ENCODE data around the gene ZFYVE28. TPM values are rescaled to one million over a fixed set of nuclear protein-coding genes. Genes with fewer than 3 reads are reported as not detected.
A peak's percentile ranks its signal among the peaks of the same experiment; 100 is the strongest.

Gene ZFYVE28
- total RNA-seq, 2 donors from 2014 or later: 13.8 to 25.6 TPM

DNA sequence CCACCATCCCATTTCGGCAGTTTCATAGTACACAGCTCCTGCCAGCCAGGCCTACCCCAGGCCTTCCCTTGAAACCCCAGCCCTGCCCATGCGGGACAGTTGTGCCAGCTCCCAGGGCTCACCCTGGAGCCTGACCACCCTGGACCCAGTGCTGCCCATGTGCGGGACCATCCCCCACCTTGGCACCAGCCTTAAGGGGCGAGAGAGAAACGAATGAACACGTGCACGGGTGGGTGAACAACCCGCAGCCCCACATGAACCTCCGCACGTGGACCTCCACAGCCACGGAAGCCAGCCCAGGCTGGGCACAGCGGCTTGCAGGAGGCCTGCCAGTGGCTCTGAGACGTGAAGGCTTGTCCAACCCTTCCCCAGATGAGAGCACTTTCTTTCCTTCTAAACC is 80.5 kb downstream of the ZFYVE28 start:
- Mint-ChIP-seq H3K27me3 (no peaks in the 10 kb centered on the region), H3K4me1 (ENCODE audit: low read depth in 2 of 2) (peaks cover 0 to 6% of the 10 kb centered on the region in 2 donors), H3K9me3 (no peaks in the 10 kb centered on the region), H3K36me3 (no peaks in the 10 kb centered on the region), H3K27ac (no peak overlapping the region), H3K4me3 (no peak overlapping the region)
- no peak for ATAC-seq
- DNase-seq (ENCODE audit: low spot score): no peak

DNA sequence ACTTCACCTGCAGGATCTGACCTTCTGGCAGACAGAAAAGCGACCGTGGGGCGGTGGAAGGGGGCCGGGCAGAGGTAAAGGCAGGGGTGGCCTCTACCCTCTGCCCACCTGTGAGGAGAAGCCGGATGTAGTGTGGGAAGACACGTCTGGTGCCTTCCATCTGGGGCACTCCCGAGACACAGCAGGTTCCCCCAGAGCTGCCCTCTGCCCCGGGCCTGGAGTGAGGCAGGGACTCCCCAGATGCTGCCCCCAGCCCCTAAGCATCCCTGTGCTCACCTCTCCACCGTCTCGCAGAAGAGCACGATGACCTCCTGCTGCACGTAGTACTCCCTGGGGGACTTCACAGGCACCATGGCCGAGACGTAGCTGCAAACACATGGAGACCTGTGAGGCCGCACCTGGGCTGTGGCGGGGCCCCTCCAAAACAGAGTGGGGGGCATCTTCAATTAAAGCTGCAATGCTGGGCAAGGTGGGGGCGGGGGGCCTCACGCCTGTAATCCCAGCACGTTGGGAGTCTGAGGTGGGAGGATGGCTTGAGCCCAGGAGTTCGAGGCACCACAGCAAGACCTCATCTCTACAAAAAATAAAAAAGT is 81.2 kb downstream of the ZFYVE28 start:
- Mint-ChIP-seq H3K4me1 (ENCODE audit: low read depth in 2 of 2) (peaks cover 0 to 6% of the 10 kb centered on the region in 2 donors), H3K9me3 (no peaks in the 10 kb centered on the region), H3K27me3 (no peaks in the 10 kb centered on the region), H3K27ac (no peak overlapping the region), H3K4me3 (no peak overlapping the region), H3K36me3 (no peaks in the 10 kb centered on the region)
- DNase-seq (ENCODE audit: low spot score) (no peak), ATAC-seq (no peak)

DNA sequence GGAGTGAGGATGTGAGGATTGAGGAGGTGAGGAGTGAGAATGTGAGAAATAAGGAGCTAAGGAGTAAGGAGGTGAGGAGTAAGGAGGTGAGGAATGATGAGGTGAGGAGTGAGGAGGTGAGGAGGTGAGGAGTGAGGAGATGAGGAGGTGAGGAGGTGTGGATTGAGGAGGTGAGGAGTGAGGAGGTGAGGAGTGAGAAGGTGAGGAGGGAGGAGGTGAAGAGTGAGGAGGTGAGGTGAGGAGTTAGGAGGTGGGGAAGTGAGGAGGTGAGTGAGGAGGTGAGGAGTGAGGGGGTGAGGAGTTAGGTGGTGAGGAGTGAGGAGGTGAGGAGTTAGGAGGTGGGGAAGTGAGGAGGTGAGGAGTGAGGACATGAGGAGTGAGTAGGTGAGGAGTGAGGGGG is 81.8 kb downstream of the ZFYVE28 start:
- Mint-ChIP-seq H3K4me1 (ENCODE audit: low read depth in 2 of 2) (peaks cover 0 to 6% of the 10 kb centered on the region in 2 donors), H3K36me3 (no peaks in the 10 kb centered on the region), H3K27me3 (no peaks in the 10 kb centered on the region), H3K4me3 (no peak overlapping the region), H3K9me3 (no peaks in the 10 kb centered on the region), H3K27ac (no peak overlapping the region)
- no peak for ATAC-seq
- no peak for DNase-seq (ENCODE audit: low spot score)

DNA sequence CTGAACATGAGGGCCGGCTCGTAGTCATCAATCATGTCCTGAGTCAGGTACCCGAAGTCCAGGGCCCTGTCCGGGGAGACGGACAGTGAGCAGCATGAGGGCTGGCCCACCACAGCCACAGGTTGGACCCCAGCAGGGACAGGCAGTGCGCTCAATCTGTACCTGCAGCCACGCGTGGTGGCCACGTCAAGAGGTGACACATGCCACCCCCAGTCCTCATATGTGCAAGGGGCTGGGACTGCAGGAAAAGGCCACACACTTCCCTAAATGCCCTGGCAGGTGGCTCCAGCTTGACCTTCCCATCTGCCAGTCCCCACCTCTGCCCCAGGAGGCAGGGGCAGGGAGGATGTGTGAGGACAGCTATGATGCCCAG is 82.7 kb downstream of the ZFYVE28 start:
- no peak for ATAC-seq
- Mint-ChIP-seq H3K27me3 (no peaks in the 10 kb centered on the region), H3K27ac (no peak overlapping the region), H3K4me3 (no peak overlapping the region), H3K9me3 (no peaks in the 10 kb centered on the region), H3K4me1 (ENCODE audit: low read depth in 2 of 2) (peaks cover 0 to 6% of the 10 kb centered on the region in 2 donors), H3K36me3 (no peaks in the 10 kb centered on the region)
- DNase-seq (ENCODE audit: low spot score): no peak

DNA sequence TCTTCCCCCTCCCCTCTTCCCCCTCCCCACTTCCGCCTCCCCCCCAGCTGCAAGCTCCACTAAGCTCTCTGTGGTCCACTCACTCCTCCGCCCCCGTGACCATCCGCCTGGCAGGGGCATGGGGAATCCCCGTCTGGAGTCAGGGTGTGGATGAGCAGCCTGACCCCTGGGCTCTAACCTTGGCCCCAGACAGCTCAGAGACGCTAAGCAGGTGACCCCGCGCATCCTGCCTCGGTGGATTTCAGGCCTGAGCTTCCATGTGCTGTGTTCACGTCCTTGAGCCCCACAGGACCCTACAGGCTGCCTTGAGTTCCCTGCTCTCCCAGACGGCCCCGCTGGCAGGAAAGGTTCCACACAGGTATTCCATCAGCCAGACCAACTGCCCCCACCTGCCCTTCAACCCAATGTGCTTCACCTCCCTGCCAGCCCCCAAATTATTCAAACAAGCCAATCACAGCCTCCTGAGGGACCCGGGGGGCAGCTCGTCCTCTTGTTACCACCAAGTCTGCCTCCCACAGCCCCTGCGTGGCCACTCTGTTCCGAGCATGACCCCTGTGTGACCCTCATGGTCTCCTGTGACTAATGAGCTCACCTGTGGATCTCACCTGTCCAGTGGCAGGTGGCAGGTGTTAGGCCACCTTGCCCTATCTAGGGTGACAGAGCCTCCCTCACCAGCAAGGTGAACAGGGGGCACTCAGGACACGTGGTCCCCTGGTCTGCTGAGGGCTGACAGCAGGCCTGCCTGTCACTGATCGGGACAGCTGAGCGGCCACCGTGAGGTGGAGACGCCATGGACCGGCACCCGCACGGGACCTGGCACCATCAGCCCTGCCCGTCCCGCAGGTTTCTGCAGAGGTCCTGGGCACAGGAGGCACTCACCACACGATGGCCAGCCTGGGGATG is 83.4 kb downstream of the ZFYVE28 start:
- Mint-ChIP-seq H3K27me3 (no peaks in the 10 kb centered on the region), H3K27ac (no peak overlapping the region)
- no peak for DNase-seq (ENCODE audit: low spot score)

DNA sequence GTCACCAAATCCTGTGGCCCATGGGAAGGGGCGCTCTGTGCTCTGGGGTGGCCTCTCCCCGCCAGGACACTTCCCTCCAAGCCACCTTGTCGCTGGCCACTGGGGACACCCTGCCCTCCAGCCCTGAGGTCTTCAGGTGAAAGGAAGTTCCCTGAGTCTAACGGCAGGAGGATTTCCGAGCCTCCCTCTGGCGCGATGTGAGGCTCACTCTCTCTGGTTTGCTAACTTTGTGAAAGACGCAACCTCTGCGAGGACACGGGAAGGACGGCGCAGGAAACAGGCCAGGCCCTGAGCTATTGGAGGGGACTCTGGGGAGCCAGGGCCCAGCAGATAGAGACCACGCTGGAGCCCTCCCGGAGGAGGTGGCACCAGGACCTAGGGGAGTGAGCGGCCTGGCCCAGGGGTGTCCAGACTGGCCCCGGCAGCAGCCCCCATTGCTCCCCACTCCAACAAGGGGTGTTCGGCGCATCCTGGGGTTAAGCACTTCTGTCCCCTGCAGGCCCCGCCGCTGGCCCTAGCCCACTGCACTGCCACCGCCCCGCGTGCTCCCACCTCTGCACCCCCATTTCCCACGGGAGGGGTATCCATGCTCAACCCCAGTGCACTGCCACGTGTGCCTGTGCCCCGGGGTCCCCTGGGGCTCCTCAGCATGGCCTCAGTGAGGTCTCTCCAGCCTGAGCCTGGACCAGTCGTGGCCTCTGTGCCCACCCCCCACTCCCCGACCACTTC is 84.4 kb downstream of the ZFYVE28 start:
- no peaks in the 10 kb centered on the region for H3K9me3 Mint-ChIP-seq
- DNase-seq (ENCODE audit: low spot score): peak; percentile 46
- H3K36me3 Mint-ChIP-seq: peaks cover 8% of the 10 kb centered on the region
- H3K4me3 Mint-ChIP-seq: no peak overlapping the region
- ATAC-seq: no peak
- peaks cover 6 to 13% of the 10 kb centered on the region in 2 donors for H3K4me1 Mint-ChIP-seq (ENCODE audit: low read depth in 2 of 2)
- H3K27me3 Mint-ChIP-seq: no peaks in the 10 kb centered on the region
- no peak overlapping the region for H3K27ac Mint-ChIP-seq

More for the DNA sequence above, 83.4 kb downstream of the ZFYVE28 start:
- no peak overlapping the region for H3K4me3 Mint-ChIP-seq
- no peaks in the 10 kb centered on the region for H3K9me3 Mint-ChIP-seq
- peaks cover 3 to 11% of the 10 kb centered on the region in 2 donors for H3K4me1 Mint-ChIP-seq (ENCODE audit: low read depth in 2 of 2)
- no peak for ATAC-seq
- peaks cover 2% of the 10 kb centered on the region for H3K36me3 Mint-ChIP-seq

DNA sequence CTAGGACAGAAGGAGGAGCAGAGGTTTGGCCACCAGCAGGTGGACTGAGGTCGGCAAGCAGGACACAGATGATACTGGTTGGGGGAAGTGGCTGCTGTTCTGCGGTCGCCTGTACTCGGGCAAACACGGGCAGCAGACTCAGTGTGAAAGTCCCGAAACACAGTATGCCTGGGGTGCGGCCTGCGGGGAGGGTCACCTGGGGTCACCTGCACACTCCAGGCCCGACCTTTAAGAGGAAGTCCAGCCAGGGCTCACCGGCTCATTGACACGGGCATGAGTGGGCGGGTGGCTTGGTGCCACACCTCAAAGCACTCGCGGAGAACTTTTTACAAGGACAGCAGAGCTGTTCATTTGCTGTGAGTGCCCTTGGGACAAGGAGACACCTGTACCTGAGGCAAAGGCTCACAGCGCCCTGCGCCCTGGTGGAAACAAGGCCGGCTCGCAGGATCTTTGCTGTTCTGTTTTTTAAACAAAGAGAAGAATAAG is 85.0 kb downstream of the ZFYVE28 start:
- no peak overlapping the region for H3K27ac Mint-ChIP-seq
- no peak for ATAC-seq
- no peaks in the 10 kb centered on the region for H3K27me3 Mint-ChIP-seq
- peaks cover 6 to 13% of the 10 kb centered on the region in 2 donors for H3K4me1 Mint-ChIP-seq (ENCODE audit: low read depth in 2 of 2)
- no peak overlapping the region for H3K4me3 Mint-ChIP-seq
- no peaks in the 10 kb centered on the region for H3K9me3 Mint-ChIP-seq
- peaks cover 14% of the 10 kb centered on the region for H3K36me3 Mint-ChIP-seq
- DNase-seq (ENCODE audit: low spot score): peak; percentile 56

DNA sequence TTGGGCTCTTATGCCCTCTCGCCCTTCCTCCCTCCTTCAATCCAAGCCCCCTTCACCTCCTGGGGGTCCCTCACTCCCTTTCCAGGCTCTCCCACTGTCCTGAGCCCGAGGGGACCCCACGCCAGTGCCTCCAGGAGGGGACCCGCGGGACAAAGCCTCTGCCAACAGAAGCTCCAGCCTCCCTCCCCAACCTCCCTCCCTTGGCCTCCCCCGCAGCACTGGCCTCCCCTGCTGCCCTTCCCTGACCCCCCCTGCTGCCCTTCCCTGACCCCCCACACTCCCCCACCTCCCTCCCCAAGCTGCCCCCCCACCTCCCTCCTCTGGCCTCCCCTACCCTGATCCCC is 85.5 kb downstream of the ZFYVE28 start:
- peaks cover 6 to 13% of the 10 kb centered on the region in 2 donors for H3K4me1 Mint-ChIP-seq (ENCODE audit: low read depth in 2 of 2)
- H3K27me3 Mint-ChIP-seq: no peaks in the 10 kb centered on the region
- no peaks in the 10 kb centered on the region for H3K9me3 Mint-ChIP-seq
- H3K27ac Mint-ChIP-seq: no peak overlapping the region
- DNase-seq (ENCODE audit: low spot score) (peak; percentile 54), ATAC-seq (no peak)
- H3K4me3 Mint-ChIP-seq: no peak overlapping the region
- peaks cover 19% of the 10 kb centered on the region for H3K36me3 Mint-ChIP-seq

DNA sequence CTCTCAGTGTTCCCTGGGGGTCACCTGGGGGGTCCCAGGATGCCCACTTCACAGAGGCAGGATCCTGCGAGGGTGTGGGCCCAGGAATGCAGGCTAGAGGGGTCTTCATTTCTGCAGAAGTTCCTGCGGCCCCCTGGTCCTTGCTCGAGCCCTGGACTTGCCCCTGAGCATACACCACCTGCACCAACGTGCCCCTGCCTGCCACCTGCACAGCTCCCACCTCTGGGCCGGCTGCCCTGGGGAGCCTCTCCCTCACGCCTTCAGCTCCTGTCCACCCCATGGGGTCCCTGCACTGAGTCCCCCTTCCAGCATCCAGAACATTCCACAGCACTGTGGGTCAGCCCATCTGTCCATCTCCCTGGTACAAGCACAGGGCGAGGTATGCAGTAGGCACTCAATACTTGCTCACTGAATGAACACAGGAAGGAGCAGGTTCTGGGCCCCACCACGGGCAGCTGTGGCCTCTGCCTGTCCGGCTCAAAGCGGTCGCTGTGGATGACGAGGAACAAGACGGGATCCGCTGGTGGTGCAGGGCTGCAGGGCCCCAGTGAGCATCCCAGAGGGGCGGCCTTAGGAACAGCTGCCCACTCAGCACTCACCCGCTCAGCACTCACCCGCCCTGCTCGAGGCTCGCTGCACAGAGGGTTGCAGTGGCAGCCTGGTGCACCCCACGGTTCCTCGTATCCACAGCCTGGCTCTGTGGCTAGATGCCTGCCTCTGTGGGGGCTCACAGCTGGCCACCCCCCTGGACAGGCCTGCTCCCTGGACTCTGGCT is 86.1 kb downstream of the ZFYVE28 start:
- H3K27me3 Mint-ChIP-seq: no peaks in the 10 kb centered on the region
- peaks cover 25% of the 10 kb centered on the region for H3K36me3 Mint-ChIP-seq
- DNase-seq (ENCODE audit: low spot score): peak; percentile 54
- H3K4me3 Mint-ChIP-seq: no peak overlapping the region
- no peaks in the 10 kb centered on the region for H3K9me3 Mint-ChIP-seq
- ATAC-seq: no peak
- no peak overlapping the region for H3K27ac Mint-ChIP-seq
- H3K4me1 Mint-ChIP-seq (ENCODE audit: low read depth in 2 of 2): peaks cover 6 to 13% of the 10 kb centered on the region in 2 donors

DNA sequence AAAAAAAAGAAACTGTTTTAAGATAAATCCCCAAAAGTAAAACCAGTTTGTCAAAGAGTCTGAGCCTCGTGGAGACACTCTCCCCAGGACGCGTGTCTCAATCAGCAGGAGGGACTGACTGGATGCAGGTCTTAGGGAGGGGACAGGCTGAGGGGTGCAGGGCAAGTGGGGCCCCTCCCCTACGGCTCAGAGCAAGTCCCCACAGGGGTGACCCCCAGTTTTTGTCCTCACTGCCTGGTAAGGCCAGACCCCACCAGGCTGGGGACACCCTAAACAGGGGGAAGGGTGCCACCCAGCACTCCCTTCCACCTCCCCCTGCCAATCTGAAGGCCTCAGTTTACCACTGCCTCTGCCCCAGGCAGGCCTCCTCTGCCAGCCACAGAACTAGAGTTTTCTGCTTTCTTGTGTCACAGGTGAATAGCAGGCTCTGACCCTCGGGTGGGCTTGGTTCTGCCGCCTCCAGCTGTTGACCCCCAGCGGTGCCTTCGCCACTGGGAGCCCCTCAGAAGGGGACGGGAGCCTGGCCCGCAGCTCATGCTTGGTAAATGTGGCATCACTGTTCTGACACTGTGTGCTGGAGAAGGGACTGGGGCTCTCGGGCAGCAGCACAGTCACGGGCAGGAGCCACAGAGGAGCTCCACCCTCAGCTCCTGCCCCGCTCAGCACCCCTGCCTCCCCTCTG is 86.8 kb downstream of the ZFYVE28 start:
- Mint-ChIP-seq H3K4me3 (no peak overlapping the region), H3K9me3 (no peaks in the 10 kb centered on the region), H3K4me1 (ENCODE audit: low read depth in 2 of 2) (peaks cover 6 to 13% of the 10 kb centered on the region in 2 donors), H3K36me3 (peaks cover 25% of the 10 kb centered on the region), H3K27ac (no peak overlapping the region), H3K27me3 (no peaks in the 10 kb centered on the region)
- ATAC-seq: no peak
- peak; percentile 52 for DNase-seq (ENCODE audit: low spot score)

DNA sequence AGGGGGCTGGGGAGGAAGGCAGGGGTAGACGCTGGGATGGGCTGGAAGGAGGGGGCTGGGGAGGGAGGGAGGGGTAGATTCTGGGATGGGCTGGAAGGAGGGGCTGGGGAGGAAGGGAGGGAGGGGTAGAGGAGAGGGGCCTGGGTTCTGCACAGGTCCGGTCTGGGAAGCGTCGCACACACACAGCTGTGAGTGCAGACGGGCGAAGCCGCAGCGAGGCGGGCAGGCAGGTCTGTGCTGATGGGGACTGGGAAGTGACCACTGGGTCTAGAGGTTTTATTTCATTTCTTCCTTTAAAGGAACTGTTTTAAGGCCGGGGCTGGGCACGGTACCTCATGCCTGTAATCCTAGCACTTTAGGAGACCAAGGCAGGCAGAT is 87.4 kb downstream of the ZFYVE28 start:
- H3K36me3 Mint-ChIP-seq: peaks cover 25% of the 10 kb centered on the region
- no peaks in the 10 kb centered on the region for H3K9me3 Mint-ChIP-seq
- no peak overlapping the region for H3K27ac Mint-ChIP-seq
- no peak for DNase-seq (ENCODE audit: low spot score)
- H3K4me1 Mint-ChIP-seq (ENCODE audit: low read depth in 2 of 2): peaks cover 6 to 13% of the 10 kb centered on the region in 2 donors
- no peak for ATAC-seq
- H3K27me3 Mint-ChIP-seq: no peaks in the 10 kb centered on the region
- no peak overlapping the region for H3K4me3 Mint-ChIP-seq

DNA sequence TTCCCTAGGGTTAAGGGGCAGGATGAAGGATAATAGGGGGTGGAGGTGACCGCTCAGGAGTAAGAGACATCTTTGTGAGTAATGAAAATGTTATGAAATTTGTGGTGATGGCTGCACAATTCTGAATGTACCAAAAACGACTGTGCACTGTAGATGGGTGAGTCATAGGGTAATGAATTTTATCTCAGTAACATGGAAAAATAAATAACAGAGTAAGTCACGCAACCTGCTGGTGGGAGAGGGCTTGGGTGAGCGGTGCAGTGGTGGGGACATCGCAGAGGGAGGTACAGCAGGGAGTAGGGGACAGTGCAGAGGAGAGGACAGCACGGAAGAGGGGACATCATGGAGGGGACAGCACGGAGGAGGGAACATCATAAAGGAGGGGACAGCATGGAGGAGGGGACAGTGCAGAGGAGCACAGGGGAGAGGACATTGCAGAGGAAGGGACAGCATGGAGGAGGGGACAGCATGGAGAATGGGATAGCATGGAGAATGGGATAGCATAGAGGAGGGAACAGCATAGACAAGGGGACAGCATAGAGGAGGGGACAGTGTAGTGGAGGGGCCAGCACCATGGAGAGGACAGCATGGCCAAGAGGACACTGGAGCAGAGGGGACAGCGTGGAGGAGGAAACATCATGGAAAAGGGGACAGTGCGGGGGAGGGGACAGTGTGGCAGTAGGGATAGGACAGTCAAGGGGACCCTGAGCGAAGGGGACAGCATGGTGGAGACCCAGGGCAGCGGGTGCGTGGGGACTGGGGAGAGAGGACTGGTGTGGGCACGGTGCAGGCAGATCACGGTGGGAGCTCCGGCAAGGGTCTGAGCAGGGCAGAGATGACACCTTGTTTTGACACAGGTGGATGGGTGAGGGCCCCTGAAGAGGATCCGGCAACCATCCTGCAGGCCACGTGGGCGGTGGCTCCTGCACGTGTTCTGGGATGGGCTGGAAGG is 88.1 kb downstream of the ZFYVE28 start:
- ATAC-seq: peak; percentile 50 to 55
- no peaks in the 10 kb centered on the region for H3K27me3 Mint-ChIP-seq
- peaks cover 6 to 13% of the 10 kb centered on the region in 2 donors for H3K4me1 Mint-ChIP-seq (ENCODE audit: low read depth in 2 of 2)
- H3K27ac Mint-ChIP-seq: no peak overlapping the region
- no peaks in the 10 kb centered on the region for H3K9me3 Mint-ChIP-seq
- DNase-seq (ENCODE audit: low spot score): peak; percentile 42
- H3K4me3 Mint-ChIP-seq: no peak overlapping the region
- peaks cover 25% of the 10 kb centered on the region for H3K36me3 Mint-ChIP-seq

All from natural killer cell treated with Interleukin-12 subunit alpha and Interleukin-12 subunit beta and Interleukin-15 and Interleukin-18, amount 100 ng/mL, for 72 hours (primary cell).